HG02678 (cell line): ENCODE data around the gene CHURC1.

Source experiments
- ATAC-seq: cut with Tn5 transposase; IDR thresholded peaks from one replicate; pipeline ENCODE4 v1.9.1; 2021; ENCODE audit warnings: mild to moderate bottlenecking, moderate library complexity; ENCODE audit not compliant: unreplicated experiment

The CHURC1 gene

DNA sequence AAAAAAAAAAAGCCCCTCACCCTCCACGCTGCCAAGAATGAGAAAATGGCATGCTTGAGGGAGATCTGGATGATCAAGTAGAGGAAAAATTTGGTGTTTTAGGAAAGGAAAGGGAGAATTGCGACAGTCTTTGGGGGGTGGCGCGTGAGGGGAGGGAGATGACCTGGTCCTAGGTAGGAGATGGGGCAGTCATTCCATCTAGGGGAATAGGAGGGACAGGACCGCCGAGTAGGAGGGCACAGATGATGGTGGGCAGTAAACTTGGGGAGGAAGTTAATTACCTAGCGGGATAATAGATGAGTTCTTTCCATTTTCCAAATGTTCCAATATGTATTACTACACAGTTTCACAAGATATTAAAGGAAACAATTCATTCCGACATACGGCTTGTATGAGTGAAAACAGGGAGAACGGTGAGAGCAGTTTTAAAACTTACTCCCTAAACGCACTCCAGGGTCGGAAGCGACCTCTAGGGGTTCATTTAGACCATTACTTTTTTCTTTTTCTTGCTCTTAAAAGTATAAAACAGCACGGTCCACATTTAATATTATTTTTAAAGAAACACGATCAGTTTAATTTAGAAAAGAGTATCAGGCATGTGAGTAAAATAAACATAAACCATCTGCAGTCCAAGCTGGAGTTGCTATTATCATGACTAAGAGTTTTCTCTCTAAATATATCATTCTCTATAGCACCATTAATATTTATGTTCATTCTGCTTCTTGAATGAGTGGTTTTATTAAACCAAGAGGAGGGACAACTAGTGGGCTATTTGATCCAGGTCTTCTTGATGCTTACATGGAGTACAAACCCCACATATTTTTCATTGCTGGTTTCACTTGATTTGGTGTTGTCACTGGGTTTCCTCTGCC, 69.4 kb downstream of the CHURC1 start:
- no peak for ATAC-seq
